ENCODE measurements around the gene GDPGP1. TPM values are rescaled to one million over a fixed set of nuclear protein-coding genes. Genes with fewer than 3 reads are reported as not detected.

GDPGP1 gene
- total and polyA plus RNA-seq, 9 of the 15 experiments (the other 6 are each of a cell fraction or from before 2014, with no cell fraction given) = 0.78 to 6.1 (median 2.8) TPM

GRCh38 chr15:90184786-90185704 lies 49.0 kb upstream of the GDPGP1 start (continued):
- TF ChIP-seq, protein P1, sequence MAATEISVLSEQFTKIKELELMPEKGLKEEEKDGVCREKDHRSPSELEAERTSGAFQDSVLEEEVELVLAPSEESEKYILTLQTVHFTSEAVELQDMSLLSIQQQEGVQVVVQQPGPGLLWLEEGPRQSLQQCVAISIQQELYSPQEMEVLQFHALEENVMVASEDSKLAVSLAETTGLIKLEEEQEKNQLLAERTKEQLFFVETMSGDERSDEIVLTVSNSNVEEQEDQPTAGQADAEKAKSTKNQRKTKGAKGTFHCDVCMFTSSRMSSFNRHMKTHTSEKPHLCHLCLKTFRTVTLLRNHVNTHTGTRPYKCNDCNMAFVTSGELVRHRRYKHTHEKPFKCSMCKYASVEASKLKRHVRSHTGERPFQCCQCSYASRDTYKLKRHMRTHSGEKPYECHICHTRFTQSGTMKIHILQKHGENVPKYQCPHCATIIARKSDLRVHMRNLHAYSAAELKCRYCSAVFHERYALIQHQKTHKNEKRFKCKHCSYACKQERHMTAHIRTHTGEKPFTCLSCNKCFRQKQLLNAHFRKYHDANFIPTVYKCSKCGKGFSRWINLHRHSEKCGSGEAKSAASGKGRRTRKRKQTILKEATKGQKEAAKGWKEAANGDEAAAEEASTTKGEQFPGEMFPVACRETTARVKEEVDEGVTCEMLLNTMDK (IDR thresholded peaks at IDR 0.05; ENCODE audit: borderline replicate concordance, insufficient read depth, low read depth, low read length, poor library complexity, severe bottlenecking) = peak; percentile 44
- TF ChIP-seq BHLHE40 (IDR thresholded peaks at IDR 0.05; ENCODE audit: low read length) = no peak
- TF ChIP-seq NRF1 (conservative IDR thresholded peaks at IDR 0.05 in 1 of 2, IDR thresholded peaks at IDR 0.05 in 1 of 2) = peak; percentile 64 to 70; a peak in 3 of 4 replicates
- peak; percentile 88 for TF ChIP-seq ELF1 (tag; IDR thresholded peaks at IDR 0.05)
- 0 out of 2 replicates have a peak, but pooled peaks have one; percentile 31 for TF ChIP-seq HDAC2 (IDR thresholded peaks at IDR 0.05)
- no peak for TF ChIP-seq ZNF695 (CRISPR knock-in tag; IDR thresholded peaks at IDR 0.05)
- TF ChIP-seq ELF2 (CRISPR knock-in tag; IDR thresholded peaks at IDR 0.05) = peak; percentile 66; the same call in 1 of the 2 replicates
- peak in 1 of 2 experiments; percentile 90; a peak in 2 of 4 replicates for TF ChIP-seq CSDE1 (IDR thresholded peaks at IDR 0.05)
- 0 out of 2 replicates have a peak, but pooled peaks have one; percentile 58 for TF ChIP-seq ESRRA (IDR thresholded peaks at IDR 0.05; ENCODE audit: borderline replicate concordance, low read depth)
- TF ChIP-seq SIN3B (IDR thresholded peaks at IDR 0.05; ENCODE audit: low read depth) = 0 out of 2 replicates have a peak, but pooled peaks have one; percentile 19
- TF ChIP-seq CTBP1 (IDR thresholded peaks at IDR 0.05; ENCODE audit: borderline replicate concordance) = peak; percentile 84
- peak; percentile 99 for TF ChIP-seq RBM22 (IDR thresholded peaks at IDR 0.05; ENCODE audit: low read depth, low read length, poor library complexity, severe bottlenecking)
- peak; percentile 78 for TF ChIP-seq ZNF740 (CRISPR knock-in tag; IDR thresholded peaks at IDR 0.05)
- 0 out of 4 replicates have a peak, but pooled peaks of 1 of the 2 experiments have one; percentile 15 for TF ChIP-seq ZNF740 (tag; IDR thresholded peaks at IDR 0.05)
- peak; percentile 87 to 89 for TF ChIP-seq MAZ (CRISPR knock-in tag; conservative IDR thresholded peaks at IDR 0.05 in 1 of 2, IDR thresholded peaks at IDR 0.05 in 1 of 2)
- peak; percentile 7 for TF ChIP-seq HMGN3 (IDR thresholded peaks at IDR 0.05; ENCODE audit: borderline replicate concordance, extremely low read depth, insufficient read length, low read depth, low read length)
- TF ChIP-seq SRF (CRISPR knock-in tag; IDR thresholded peaks at IDR 0.05) = peak in 1 of 2 experiments; percentile 50; a peak in 1 of 4 replicates
- peak; percentile 51; the same call in 1 of the 2 replicates for TF ChIP-seq ZBTB1 (CRISPR knock-in tag; IDR thresholded peaks at IDR 0.05; ENCODE audit: borderline replicate concordance, low read depth)
- no peak for TF ChIP-seq TRIM28 (IDR thresholded peaks at IDR 0.05)
- peak; percentile 12 to 74; a peak in 1 of 4 replicates for TF ChIP-seq SIN3A (IDR thresholded peaks at IDR 0.05; ENCODE audit: borderline replicate concordance in 2 of 2, control insufficient read depth in 1 of 2, low read depth in 2 of 2, low read length in 2 of 2)
- peak in 1 of 2 experiments; percentile 80; a peak in 2 of 4 replicates for TF ChIP-seq ZNF639 (CRISPR knock-in tag; conservative IDR thresholded peaks at IDR 0.05 in 1 of 2, IDR thresholded peaks at IDR 0.05 in 1 of 2)

All from K562 (cell line).